Measurements from ENCODE around the gene RTN4R. TPM values are rescaled to one million over a fixed set of nuclear protein-coding genes. Genes with fewer than 3 reads are reported as not detected.
"Not testable (repeated sequence)": the region's sequence is repeated elsewhere in the genome, so short reads cannot be mapped to it uniquely, and the experiment has no call there.

The RTN4R gene
- 7.2 TPM in 2 replicates for total RNA-seq (2014; rRNA removed; shearing (Covaris generic))
- 23.5 and 25.3 TPM in 2 replicates for polyA plus RNA-seq (2015; cell fraction: cytosol; rRNA removed)
- 3.0 and 3.7 TPM in 2 replicates for polyA plus RNA-seq (2015; cell fraction: nucleus; rRNA removed)

DNA sequence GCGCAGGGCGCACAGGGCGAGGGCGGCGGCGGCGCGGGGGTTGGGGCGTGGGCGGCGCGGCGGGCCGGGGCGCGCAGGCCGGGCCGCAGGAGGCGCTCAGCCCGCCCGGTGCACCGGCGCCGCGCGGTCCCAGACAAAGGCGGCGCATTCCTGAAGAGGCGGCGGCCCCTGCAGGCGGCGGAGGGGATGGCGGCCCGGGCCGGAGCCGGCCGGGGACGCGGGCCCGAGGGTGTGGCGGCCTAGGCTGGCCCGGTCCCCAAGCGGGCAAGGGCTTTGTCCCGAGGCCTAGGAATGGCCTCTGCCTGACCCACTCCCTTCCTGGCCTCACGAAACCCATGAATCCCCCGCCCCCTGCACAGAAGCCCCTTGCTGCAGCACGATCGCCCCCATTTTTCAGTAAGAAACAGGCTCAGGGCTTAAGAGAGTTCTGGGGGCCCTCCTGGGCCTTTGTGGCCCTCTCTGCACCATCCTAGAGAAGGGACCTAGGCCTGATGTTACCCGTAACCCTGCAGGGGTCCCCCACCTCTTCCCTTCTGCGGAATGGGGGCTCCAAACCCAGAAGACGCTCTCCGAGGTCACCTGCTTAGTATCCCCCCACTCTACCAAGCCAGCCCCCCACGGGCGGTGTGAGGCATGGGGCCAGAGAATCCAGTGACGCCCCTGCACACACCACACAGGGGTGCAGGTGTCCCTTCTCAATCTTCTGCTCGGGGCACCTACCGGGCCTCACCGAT is at the start of gene RTN4R:
TSS of gene RTN4R (minus strand) at position 40 of the 734 bp plus-strand sequence. CDS start 226 bp downstream, outside the sequence.
- in situ Hi-C loops (cut with HindIII; ENCODE audit: low pct_unique_long_range_greater_than_20kb, low sequenced_read_pairs) = no loop called here

GRCh38 chr22:20317402-20318042 is 49.4 kb upstream of the RTN4R start:
- in situ Hi-C loops (cut with HindIII; ENCODE audit: low pct_unique_long_range_greater_than_20kb, low sequenced_read_pairs) = not testable (repeated sequence)
- peak; percentile 42 for DNase-seq (ENCODE audit: low read depth, low spot score)

More for the DNA sequence above, at the start of gene RTN4R:
- peak; percentile 61 for DNase-seq (ENCODE audit: low read depth, low spot score)

- in situ Hi-C loops (cut with HindIII; ENCODE audit: low pct_unique_long_range_greater_than_20kb, low sequenced_read_pairs) = no loop called here
- DNase-seq (ENCODE audit: low read depth, low spot score) = no peak
These were observed 48.8 kb upstream of the RTN4R start for GRCh38 chr22:20316844-20317401.

GRCh38 chr22:20316217-20316843 is 48.2 kb upstream of the RTN4R start:
- in situ Hi-C loops (cut with HindIII; ENCODE audit: low pct_unique_long_range_greater_than_20kb, low sequenced_read_pairs) = no loop called here
- no peak for DNase-seq (ENCODE audit: low read depth, low spot score)

DNA sequence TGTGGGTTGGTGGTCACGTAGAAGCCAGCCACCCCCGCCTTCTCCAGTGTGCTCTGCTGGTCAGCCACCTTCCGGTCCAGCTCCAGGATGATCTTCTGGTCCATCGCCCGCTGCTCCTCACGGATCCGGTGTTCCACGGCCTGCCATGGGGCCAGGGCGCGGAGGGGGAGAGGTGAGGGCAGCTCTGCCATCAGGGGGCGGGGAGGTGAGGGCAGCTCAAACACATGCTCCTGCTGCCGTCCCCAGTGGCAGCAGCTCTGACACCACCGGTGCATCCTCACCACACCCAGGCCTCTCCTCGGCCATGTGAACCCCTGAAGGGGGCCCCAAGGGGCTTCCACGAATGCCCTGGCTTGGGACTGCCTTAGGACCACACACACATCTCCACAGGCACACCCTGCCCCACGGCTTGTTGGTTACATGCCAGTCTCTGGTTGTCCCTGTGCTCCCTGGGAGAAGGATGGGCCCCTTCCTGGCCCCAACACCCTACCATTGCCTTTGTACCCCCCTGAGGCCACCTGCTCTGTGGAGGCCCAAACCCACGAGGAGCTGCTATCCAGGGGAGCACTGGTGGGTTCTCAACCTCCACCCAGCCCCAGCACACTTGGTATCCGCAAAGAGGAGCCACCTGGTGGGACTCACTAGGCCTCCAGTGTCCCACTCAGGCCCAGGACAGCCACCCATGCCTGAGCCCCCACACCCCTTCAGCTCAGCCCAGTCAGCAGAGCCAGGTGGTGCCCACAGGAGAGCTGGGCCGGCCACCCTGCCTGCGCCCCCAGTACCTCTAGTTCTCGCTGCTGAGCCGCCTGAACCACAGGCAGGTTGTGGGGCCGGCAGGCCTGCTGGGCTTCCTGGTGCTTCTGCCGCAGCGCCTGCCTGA is 47.5 kb upstream of the RTN4R start:
- no peak for DNase-seq (ENCODE audit: low read depth, low spot score)
- in situ Hi-C loops (cut with HindIII; ENCODE audit: low pct_unique_long_range_greater_than_20kb, low sequenced_read_pairs) = no loop called here

DNA sequence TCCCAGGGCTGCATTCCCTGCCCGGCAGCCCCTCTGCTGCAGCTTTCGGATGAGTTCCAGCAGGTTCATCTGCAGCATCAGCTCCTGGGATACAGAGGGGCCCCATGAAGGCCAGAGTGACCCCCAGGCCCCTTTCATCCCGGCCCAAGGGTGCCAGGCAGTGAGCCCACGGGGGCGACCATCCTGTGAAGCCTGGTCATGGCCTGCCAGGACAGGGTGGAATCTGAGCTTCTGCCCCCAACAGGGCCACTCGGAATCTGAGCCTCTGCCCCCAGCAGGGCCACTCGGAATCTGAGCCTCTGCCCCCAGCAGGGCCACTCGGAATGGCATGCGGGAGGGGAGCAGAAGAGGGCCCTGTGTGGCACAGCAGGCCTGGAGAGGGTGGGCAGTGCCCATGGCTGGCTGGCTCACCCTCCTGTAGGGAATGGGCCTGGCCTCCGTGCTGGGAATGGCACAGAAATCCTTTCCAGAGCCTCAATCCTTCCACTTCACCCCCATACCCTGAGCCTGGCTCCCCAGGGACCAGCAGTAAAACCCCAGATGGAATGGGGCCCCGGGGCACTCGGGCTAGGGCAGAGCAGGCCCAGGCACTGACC is 46.7 kb upstream of the RTN4R start:
- DNase-seq (ENCODE audit: low read depth, low spot score); in situ Hi-C loops (cut with HindIII; ENCODE audit: low pct_unique_long_range_greater_than_20kb, low sequenced_read_pairs): not testable (repeated sequence)

DNA sequence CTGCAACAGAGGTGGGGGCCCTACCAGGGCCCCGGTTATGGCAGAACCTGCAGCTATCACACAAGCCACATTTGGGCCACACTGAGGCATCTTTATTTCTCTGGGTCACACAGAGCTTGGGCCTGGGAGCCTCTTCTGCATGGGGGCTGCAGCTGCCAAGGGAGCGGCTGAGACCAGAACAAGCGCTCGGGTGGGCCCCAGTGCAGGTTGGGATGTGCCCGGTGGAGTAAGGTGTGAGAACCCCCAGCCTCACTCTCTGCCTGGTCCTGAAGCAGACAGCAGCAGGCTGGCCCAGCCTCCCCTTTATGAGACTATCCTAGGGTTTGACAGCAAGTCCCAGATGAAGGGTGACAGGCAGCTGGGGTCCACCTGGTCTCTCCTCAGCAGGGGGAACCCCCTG is 46.1 kb upstream of the RTN4R start:
- DNase-seq (ENCODE audit: low read depth, low spot score); in situ Hi-C loops (cut with HindIII; ENCODE audit: low pct_unique_long_range_greater_than_20kb, low sequenced_read_pairs): not testable (repeated sequence)

GRCh38 chr22:20313306-20314077 is 45.4 kb upstream of the RTN4R start:
- DNase-seq (ENCODE audit: low read depth, low spot score); in situ Hi-C loops (cut with HindIII; ENCODE audit: low pct_unique_long_range_greater_than_20kb, low sequenced_read_pairs): not testable (repeated sequence)

GRCh38 chr22:20312396-20313191 is 44.5 kb upstream of the RTN4R start:
- in situ Hi-C loops (cut with HindIII; ENCODE audit: low pct_unique_long_range_greater_than_20kb, low sequenced_read_pairs) = no loop called here
- no peak for DNase-seq (ENCODE audit: low read depth, low spot score)

DNA sequence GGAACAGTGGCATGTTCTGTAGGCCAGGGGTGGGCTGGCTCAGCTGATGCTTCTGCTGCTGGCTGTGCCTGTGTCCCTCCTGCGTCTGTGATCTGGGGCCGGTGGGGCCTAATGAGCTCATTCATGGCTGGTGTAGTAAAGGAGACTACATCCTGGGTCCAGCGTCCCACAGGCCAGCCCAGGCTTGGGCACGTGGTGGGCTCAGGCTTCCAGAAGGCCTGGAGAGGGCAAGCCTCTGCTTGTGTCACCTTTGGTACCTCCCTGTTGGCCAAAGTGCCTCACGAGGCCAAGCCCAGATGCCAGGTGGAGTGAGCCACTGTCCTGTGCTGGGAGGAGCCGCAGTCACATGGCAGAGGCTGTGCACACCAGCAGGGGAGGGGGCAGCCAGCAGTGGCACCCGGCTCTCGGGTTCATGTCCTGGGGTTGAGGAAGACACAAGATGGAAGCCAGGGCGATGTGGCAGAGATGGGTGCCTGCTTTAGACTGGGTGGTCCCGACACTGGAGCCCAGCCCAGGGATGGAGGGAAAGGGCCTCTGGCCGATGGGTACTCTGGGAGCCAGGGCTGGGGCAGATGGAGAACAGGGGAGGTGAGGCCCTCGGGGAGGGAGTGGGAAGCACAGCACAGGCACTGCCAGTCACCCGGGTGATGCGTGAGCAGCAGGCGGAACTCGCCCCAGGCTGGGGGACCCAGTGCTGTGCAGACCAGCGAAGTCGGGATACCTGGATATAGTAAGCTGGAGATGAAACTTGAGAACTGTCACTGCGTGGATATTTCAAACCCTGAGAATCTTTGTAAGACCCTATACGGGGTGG is 43.3 kb upstream of the RTN4R start:
- DNase-seq (ENCODE audit: low read depth, low spot score); in situ Hi-C loops (cut with HindIII; ENCODE audit: low pct_unique_long_range_greater_than_20kb, low sequenced_read_pairs): not testable (repeated sequence)

DNA sequence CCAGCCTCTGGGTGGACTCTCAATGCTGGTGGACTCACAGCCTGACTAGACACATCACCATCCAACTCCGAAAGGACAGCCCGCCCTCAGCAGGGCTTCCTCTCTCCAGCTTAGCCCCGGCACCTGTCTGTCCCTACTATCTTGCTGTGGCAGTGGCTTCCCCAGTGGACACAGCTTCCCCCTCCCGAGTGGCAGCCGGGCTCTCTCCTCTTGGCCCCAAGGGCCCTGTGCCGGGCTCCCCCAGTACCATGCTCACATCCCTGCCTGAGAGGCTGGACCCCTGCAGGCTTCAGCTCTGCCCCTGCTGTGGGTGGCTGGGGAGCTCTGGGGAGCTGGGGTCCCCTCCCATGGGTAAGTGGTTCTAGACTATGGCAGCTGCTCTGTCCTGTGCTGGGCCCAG is 42.7 kb upstream of the RTN4R start:
- in situ Hi-C loops (cut with HindIII; ENCODE audit: low pct_unique_long_range_greater_than_20kb, low sequenced_read_pairs); DNase-seq (ENCODE audit: low read depth, low spot score): not testable (repeated sequence)

- DNase-seq (ENCODE audit: low read depth, low spot score) = not testable (repeated sequence)
These were observed 42.1 kb upstream of the RTN4R start for GRCh38 chr22:20310180-20310579.

DNA sequence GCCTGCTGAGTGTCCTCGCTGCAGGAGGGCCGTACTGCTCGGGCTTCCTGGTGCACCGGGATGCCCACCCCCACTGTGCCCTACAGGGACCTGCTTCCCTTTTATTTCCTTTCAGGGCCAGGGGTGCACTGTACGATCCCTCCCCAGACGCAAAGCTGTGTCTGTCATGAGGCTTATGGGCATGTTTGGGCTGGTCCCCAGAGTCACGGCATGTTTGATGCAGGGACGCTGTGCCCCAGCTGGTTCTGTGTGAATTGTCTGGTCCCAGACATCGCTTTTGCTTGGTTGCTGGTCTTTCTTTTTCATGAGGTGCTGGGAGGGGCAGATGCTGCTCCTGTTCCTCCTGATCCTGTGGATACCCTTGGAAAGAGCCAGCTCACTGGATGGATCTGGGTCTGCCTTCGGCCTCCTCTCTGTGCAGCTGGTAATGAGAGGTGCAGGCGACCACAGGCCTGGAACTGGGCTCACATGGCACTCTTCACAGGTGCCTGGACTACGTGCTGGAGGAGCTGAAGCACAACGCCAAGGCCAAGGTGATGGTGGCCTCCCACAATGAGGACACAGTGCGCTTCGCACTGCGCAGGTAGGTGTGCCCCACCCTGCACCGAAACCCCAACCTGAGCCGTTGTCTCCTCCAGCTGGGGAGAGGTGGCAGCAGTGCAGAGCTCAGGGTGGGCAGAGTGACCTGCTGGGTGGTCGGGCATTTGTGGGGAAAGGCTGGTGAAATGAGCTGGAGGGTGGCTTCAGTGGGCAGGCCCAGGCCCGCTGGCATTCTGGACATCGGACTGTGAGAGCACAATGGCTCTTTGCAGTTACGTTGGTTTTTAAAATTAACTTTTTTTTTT is 40.9 kb upstream of the RTN4R start:
- DNase-seq (ENCODE audit: low read depth, low spot score); in situ Hi-C loops (cut with HindIII; ENCODE audit: low pct_unique_long_range_greater_than_20kb, low sequenced_read_pairs): not testable (repeated sequence)

More at GRCh38 chr22:20310180-20310579, 42.1 kb upstream of the RTN4R start:
- in situ Hi-C loops (cut with HindIII; ENCODE audit: low pct_unique_long_range_greater_than_20kb, low sequenced_read_pairs) = not testable (repeated sequence)
